ENCODE results near the gene RESP18. TPM values are rescaled to one million over a fixed set of nuclear protein-coding genes. Genes with fewer than 3 reads are reported as not detected.
A peak's percentile ranks its signal among the peaks of the same experiment; 100 is the strongest.

The RESP18 gene
- total and polyA plus RNA-seq, 4 donors: not detected

GRCh38 chr2:219309278-219309677 lies 23.3 kb downstream of the RESP18 start, which contains the start of gene PTPRN:
PTPRN (minus strand) TSS chr2:219309401; CDS start chr2:219309332, 69 bp downstream.
- ATAC-seq (ENCODE audit: insufficient read depth, low FRiP score): no peak
- H3K4me3 ChIP-seq: no peak within 1 kb of the TSS
- WGBS, 2 donors: 5 to 6% methylated on average over 18 to 37 of the region's 37 CpGs
- H3K27me3 ChIP-seq (ENCODE audit: control insufficient read depth in 3 of 3, insufficient read depth in 3 of 3, low read length in 2 of 3): peaks cover 8 to 22% (median 13%) of the 10 kb centered on the region in 3 donors
- H3K9ac ChIP-seq (ENCODE audit: insufficient read depth in 1 of 2, low read length in 2 of 2): no peak within 1 kb of the TSS
- DNase-seq: no peak
- H3K9me3 ChIP-seq (ENCODE audit: control insufficient read depth in 4 of 4, insufficient read depth in 3 of 4, low read length in 3 of 4): peaks cover 0 to 2% (median 0%) of the 10 kb centered on the region in 4 donors
- H3K36me3 ChIP-seq (ENCODE audit: control insufficient read depth in 4 of 4, insufficient read depth in 4 of 4, low read length in 4 of 4): no peaks in the 10 kb centered on the region
- no peak within 1 kb of the TSS for H3K27ac ChIP-seq (ENCODE audit: low read depth in 1 of 2, low read length in 1 of 2)
- TF ChIP-seq CTCF (IDR thresholded peaks at IDR 0.05; ENCODE audit: control extremely low read depth, extremely low read depth): no peak
- no peaks in the 10 kb centered on the region for H3K4me1 ChIP-seq (ENCODE audit: control insufficient read depth in 5 of 5, insufficient read depth in 5 of 5, low read length in 5 of 5)

DNA sequence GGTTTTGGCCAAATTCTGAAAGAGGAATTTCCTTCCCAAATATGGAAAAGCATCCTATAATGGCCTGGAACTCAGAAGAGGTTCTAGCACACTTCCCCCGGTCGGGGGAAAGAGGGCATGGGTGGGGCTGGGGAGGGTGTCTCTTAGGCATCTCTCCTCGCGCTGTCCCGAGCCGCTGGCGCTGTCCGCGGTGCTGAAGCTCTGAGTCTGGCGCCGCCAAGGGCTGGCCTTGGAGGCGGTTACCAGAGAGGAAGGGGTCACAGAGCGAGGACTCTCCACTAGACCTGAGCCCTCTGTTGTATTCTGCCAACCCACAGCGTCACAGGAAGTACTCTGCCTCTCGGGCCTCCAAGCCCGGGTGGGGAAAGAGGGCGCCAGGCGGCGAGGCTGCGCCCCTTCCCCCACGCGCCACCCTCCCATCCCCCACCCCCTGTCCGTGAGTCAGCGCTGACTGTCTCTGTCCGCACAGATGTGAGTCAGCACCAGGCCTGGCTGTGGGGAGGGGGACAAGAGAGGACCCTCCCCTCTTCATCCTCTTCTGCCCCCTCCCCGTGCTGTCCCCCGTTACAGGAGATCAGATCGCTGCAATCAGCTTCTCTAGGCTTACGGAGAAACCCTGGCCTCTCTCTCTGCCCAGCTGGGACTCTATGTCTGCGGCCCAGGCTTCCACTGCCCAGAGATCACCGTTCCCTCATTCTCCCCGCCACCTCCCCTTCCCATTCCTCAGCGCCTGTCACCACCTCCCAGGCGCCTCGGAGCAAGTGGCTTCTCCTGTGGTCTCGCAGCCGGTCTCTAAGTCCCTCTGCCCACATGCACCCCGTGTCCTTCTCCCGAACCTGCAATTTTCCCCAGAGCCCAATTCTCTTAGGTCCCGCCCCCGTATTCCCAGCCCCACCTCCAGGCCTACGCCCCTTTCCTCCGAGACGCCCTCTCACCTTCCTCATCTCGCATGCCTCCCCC lies 24.1 kb downstream of the RESP18 start:
- no peaks in the 10 kb centered on the region for H3K36me3 ChIP-seq (ENCODE audit: control insufficient read depth in 4 of 4, insufficient read depth in 4 of 4, low read length in 4 of 4)
- no peak for ATAC-seq (ENCODE audit: insufficient read depth, low FRiP score)
- no peak overlapping the region for H3K9ac ChIP-seq (ENCODE audit: insufficient read depth in 1 of 2, low read length in 2 of 2)
- no peak overlapping the region for H3K4me3 ChIP-seq
- TF ChIP-seq CTCF (IDR thresholded peaks at IDR 0.05; ENCODE audit: control extremely low read depth, extremely low read depth): no peak
- H3K27me3 ChIP-seq (ENCODE audit: control insufficient read depth in 3 of 3, insufficient read depth in 3 of 3, low read length in 2 of 3): peaks cover 8 to 27% (median 13%) of the 10 kb centered on the region in 3 donors
- peaks cover 0 to 2% (median 0%) of the 10 kb centered on the region in 4 donors for H3K9me3 ChIP-seq (ENCODE audit: control insufficient read depth in 4 of 4, insufficient read depth in 3 of 4, low read length in 3 of 4)
- peak; percentile 71 to 75 (median 74) for DNase-seq
- WGBS, 2 donors: 5 to 7% methylated on average over 44 to 45 of the region's 45 CpGs
- H3K27ac ChIP-seq (ENCODE audit: low read depth in 1 of 2, low read length in 1 of 2): no peak overlapping the region
- no peaks in the 10 kb centered on the region for H3K4me1 ChIP-seq (ENCODE audit: control insufficient read depth in 5 of 5, insufficient read depth in 5 of 5, low read length in 5 of 5)

DNA sequence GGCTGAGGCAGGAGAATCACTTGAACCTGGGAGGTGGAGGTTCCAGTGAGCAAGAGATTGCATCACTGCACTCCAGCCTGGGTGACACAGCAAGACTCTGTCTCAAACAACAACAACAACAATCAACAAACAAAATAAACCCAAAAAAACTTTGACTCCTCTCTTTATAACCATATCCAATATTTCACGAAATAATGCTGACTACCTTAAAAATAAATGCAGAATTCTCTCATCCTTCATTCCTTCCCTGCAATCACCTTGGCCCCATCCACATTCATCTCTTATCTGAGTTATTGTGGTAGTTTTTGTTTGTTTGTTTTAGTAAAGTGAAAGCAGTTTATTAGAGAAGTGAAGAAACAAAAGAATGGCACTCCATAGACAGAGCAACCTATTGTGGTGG lies 26.5 kb downstream of the RESP18 start:
- TF ChIP-seq CTCF (IDR thresholded peaks at IDR 0.05; ENCODE audit: control extremely low read depth, extremely low read depth): no peak
- 86 to 90% methylated on average over 1 of the region's 1 CpG for WGBS, 2 donors
- peaks cover 3 to 33% (median 13%) of the 10 kb centered on the region in 3 donors for H3K27me3 ChIP-seq (ENCODE audit: control insufficient read depth in 3 of 3, insufficient read depth in 3 of 3, low read length in 2 of 3)

More for the DNA sequence above, 26.5 kb downstream of the RESP18 start:
- Histone ChIP-seq H3K4me3 (no peak overlapping the region), H3K9me3 (ENCODE audit: control insufficient read depth in 4 of 4, insufficient read depth in 3 of 4, low read length in 3 of 4) (peaks cover 0 to 2% (median 0%) of the 10 kb centered on the region in 4 donors), H3K9ac (ENCODE audit: insufficient read depth in 1 of 2, low read length in 2 of 2) (no peak overlapping the region), H3K4me1 (ENCODE audit: control insufficient read depth in 5 of 5, insufficient read depth in 5 of 5, low read length in 5 of 5) (no peaks in the 10 kb centered on the region), H3K27ac (ENCODE audit: low read depth in 1 of 2, low read length in 1 of 2) (no peak overlapping the region), H3K36me3 (ENCODE audit: control insufficient read depth in 4 of 4, insufficient read depth in 4 of 4, low read length in 4 of 4) (no peaks in the 10 kb centered on the region)
- ATAC-seq (ENCODE audit: insufficient read depth, low FRiP score) (no peak), DNase-seq (no peak)
